ENCODE results near the gene ANK3.

GRCh38 chr10:60399328-60399727, 9.7 kb upstream of the ANK3 start:
- TF ChIP-seq, protein P1, sequence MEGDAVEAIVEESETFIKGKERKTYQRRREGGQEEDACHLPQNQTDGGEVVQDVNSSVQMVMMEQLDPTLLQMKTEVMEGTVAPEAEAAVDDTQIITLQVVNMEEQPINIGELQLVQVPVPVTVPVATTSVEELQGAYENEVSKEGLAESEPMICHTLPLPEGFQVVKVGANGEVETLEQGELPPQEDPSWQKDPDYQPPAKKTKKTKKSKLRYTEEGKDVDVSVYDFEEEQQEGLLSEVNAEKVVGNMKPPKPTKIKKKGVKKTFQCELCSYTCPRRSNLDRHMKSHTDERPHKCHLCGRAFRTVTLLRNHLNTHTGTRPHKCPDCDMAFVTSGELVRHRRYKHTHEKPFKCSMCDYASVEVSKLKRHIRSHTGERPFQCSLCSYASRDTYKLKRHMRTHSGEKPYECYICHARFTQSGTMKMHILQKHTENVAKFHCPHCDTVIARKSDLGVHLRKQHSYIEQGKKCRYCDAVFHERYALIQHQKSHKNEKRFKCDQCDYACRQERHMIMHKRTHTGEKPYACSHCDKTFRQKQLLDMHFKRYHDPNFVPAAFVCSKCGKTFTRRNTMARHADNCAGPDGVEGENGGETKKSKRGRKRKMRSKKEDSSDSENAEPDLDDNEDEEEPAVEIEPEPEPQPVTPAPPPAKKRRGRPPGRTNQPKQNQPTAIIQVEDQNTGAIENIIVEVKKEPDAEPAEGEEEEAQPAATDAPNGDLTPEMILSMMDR (IDR thresholded peaks at IDR 0.05) = no peak
- TF ChIP-seq POLR2A (IDR thresholded peaks at IDR 0.05) = no peak
